Pancreas (tissue), 10 donors: Measurements from ENCODE around the gene BORCS6. TPM values are rescaled to one million over a fixed set of nuclear protein-coding genes. Genes with fewer than 3 reads are reported as not detected.
A peak's percentile ranks its signal among the peaks of the same experiment; 100 is the strongest.

Experiments used
- ATAC-seq, 4 donors: fragments of 200-7000 bp; cut with Tn5 transposase; one replicate each; pipeline versions ENCODE4 v1.8.0 to v1.9.1; 2020; ENCODE audit warnings: mild to moderate bottlenecking in 4 of 4, moderate library complexity in 4 of 4
- DNase-seq, 6 donors: peaks; one replicate each; pipeline ENCODE4 v3.0.0-alpha.2; 2020
- FAIRE-seq: peaks from 2 replicates; lab custom pipeline; 2012; peaks lifted over from hg19 to GRCh38; lab: Jason Lieb, UNC
- H3K27ac ChIP-seq, 4 donors: fragments of 200-600 bp; sonication (generic); 1 replicate in 3 of 4; 2 replicates in 1 of 4; pipeline versions ENCODE4 v1.5.0 to v1.8.0; 2020
- H3K27me3 ChIP-seq, 4 donors: fragments of 200-600 bp; one replicate each; pipeline ENCODE4 v1.8.0; 2021
- H3K36me3 ChIP-seq, 3 donors: fragments of 200-600 bp; sonication (generic) in 1 of 3; one replicate each; pipeline versions ENCODE4 v1.5.0 to v1.8.0; 2020 to 2021
- H3K4me1 ChIP-seq, 3 donors: fragments of 200-600 bp; one replicate each; pipeline ENCODE4 v1.8.0; 2021
- H3K4me3 ChIP-seq, 4 donors: fragments of 200-600 bp; sonication (generic) in 2 of 4; one replicate each; pipeline versions ENCODE4 v1.5.0 to v1.8.0; 2020 to 2021
- H3K9me3 ChIP-seq, 4 donors: fragments of 200-600 bp; one replicate each; pipeline ENCODE4 v1.8.0; 2021
- WGBS, 2 donors: extraction: QIAGEN DNeasy Blood & Tissue Kit; methylation state at CpG; one replicate each; pipeline ENCODE4 v1.1.7; 2013; 5-methylcytosine and 5-hydroxymethylcytosine counted together
- intact Hi-C, 3 donors: fragments of 100-400 bp; cut with DNase I; formaldehyde crosslinking; loops; one replicate each; pipeline versions ENCODE4 v1.11.1 to v1.14.2; 2022
- polyA plus RNA-seq, 2 donors: library from polyadenylated mRNA; stranded (reverse); fragments of 200-250 nt; gene quantifications; one replicate each; pipeline ENCODE4 v1.2.3, GENCODE V29; 2013
- total RNA-seq, 6 donors: library from RNA; stranded (reverse); fragmentation: NEBNext Ultra II Directional in 4 of 6; extraction: Animal tissue kit (Norgen Biotek cat#: 25700) in 4 of 6; gene quantifications; one replicate each; pipeline versions ENCODE4 v1.2.1 to v1.2.4, GENCODE V29; 2021 to 2023
- TF ChIP-seq, protein P1 (sequence below), 4 donors: fragments of 200-600 bp; sonication (generic) in 3 of 4; IDR thresholded peaks; one replicate each; pipeline versions ENCODE4 v1.5.0 to v1.8.0; 2021; ENCODE audit warnings: antibody characterized with exemption in 4 of 4
- donor health status: healthy with polysubstance abuse.
- donor health status: DM: no; HTN: no; CAD: no; lungs with moderate emphysema.
- donor health status: DM: no; HTN: no; CAD: no.
- donor health status: control.
- donor health status: control.
- donor health status: Bipolar disorder and iron deficiency.
- donor health status: DM: yes; HTN: yes; CAD: no.
- donor health status: DM: no; HTN: no; CAD: no.
- donor health status: DM: no; HTN: no; CAD: no.
- donor health status: DM: yes; HTN: yes; CAD: no.

The BORCS6 gene
- total and polyA plus RNA-seq, 8 donors = 4.5 to 10.4 (median 6.6) TPM

GRCh38 chr17:8150194-8151119, 39.5 kb downstream of the BORCS6 start:
- peak overlapping the region in 3 of 4 donors; percentile 56 to 65 (median 61) for H3K4me3 ChIP-seq
- peak overlapping the region in 2 of 4 donors; percentile 99 for H3K27ac ChIP-seq
- H3K27me3 ChIP-seq = no peaks in the 10 kb centered on the region
- TF ChIP-seq, protein P1, sequence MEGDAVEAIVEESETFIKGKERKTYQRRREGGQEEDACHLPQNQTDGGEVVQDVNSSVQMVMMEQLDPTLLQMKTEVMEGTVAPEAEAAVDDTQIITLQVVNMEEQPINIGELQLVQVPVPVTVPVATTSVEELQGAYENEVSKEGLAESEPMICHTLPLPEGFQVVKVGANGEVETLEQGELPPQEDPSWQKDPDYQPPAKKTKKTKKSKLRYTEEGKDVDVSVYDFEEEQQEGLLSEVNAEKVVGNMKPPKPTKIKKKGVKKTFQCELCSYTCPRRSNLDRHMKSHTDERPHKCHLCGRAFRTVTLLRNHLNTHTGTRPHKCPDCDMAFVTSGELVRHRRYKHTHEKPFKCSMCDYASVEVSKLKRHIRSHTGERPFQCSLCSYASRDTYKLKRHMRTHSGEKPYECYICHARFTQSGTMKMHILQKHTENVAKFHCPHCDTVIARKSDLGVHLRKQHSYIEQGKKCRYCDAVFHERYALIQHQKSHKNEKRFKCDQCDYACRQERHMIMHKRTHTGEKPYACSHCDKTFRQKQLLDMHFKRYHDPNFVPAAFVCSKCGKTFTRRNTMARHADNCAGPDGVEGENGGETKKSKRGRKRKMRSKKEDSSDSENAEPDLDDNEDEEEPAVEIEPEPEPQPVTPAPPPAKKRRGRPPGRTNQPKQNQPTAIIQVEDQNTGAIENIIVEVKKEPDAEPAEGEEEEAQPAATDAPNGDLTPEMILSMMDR (IDR thresholded peaks at IDR 0.05) = no peak
- peak in 4 of 6 donors; percentile 16 to 79 (median 43) for DNase-seq
- peaks cover 8 to 58% (median 44%) of the 10 kb centered on the region in 3 donors for H3K36me3 ChIP-seq
- no peaks in the 10 kb centered on the region for H3K9me3 ChIP-seq
- no peak for ATAC-seq
- peaks cover 11 to 31% (median 13%) of the 10 kb centered on the region in 3 donors for H3K4me1 ChIP-seq
- intact Hi-C loops = no loop called here
- no peak for FAIRE-seq
- WGBS, 2 donors = 78 to 87% methylated on average over 18 of the region's 18 CpGs

- ATAC-seq = no peak
- Histone ChIP-seq H3K9me3 (no peaks in the 10 kb centered on the region), H3K36me3 (peaks cover 8 to 67% (median 52%) of the 10 kb centered on the region in 3 donors), H3K4me3 (no peak overlapping the region), H3K27me3 (no peaks in the 10 kb centered on the region), H3K4me1 (peaks cover 11 to 23% (median 13%) of the 10 kb centered on the region in 3 donors), H3K27ac (no peak overlapping the region)
- FAIRE-seq = no peak
- 92 to 96% methylated on average over 29 of the region's 29 CpGs for WGBS, 2 donors
- TF ChIP-seq, protein P1 (IDR thresholded peaks at IDR 0.05) = no peak
- DNase-seq = peak in 3 of 6 donors; percentile 31 to 76 (median 40)
- intact Hi-C loops = no loop called here
These were observed 40.4 kb downstream of the BORCS6 start for GRCh38 chr17:8149419-8150193.

DNA sequence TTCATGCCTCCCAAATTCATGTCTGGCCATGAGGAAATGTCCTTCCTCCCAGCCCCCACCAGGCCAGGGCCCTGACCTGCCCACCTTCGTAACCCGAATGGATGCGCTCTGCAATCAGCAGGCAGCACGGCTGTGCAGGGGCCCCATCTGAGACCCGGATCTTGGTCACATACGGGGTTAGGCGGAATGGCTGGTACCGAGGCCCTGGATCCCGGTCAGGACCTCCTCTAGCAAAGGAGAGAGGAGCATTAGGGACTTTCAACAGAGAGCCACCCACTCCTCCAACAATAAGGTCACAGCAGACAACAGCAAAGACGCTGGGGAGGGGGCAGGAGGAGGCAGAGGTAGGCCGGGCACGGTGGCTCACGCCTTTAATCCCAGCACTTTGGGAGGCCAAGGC, 41.4 kb downstream of the BORCS6 start:
- Histone ChIP-seq H3K4me3 (no peak overlapping the region), H3K27me3 (no peaks in the 10 kb centered on the region), H3K27ac (no peak overlapping the region), H3K4me1 (peaks cover 11 to 22% (median 12%) of the 10 kb centered on the region in 3 donors), H3K9me3 (no peaks in the 10 kb centered on the region), H3K36me3 (peaks cover 8 to 77% (median 62%) of the 10 kb centered on the region in 3 donors)
- peak in 2 of 6 donors; percentile 41 to 66 for DNase-seq
- no peak for ATAC-seq
- no peak for FAIRE-seq
- intact Hi-C loops = no loop called here
- TF ChIP-seq, protein P1 (IDR thresholded peaks at IDR 0.05) = no peak
- WGBS, 2 donors = 87 to 90% methylated on average over 13 of the region's 13 CpGs

GRCh38 chr17:8147805-8148404, 42.1 kb downstream of the BORCS6 start:
- peak in 2 of 6 donors; percentile 39 to 62 for DNase-seq
- H3K4me1 ChIP-seq = peaks cover 5 to 16% (median 6%) of the 10 kb centered on the region in 3 donors
- H3K9me3 ChIP-seq = no peaks in the 10 kb centered on the region
- intact Hi-C loops = no loop called here
- TF ChIP-seq, protein P1 (IDR thresholded peaks at IDR 0.05) = no peak
- no peak for FAIRE-seq
- 87 to 89% methylated on average over 13 of the region's 13 CpGs for WGBS, 2 donors
- ATAC-seq = no peak
- peaks cover 8 to 78% (median 69%) of the 10 kb centered on the region in 3 donors for H3K36me3 ChIP-seq
- H3K4me3 ChIP-seq = no peak overlapping the region
- no peak overlapping the region for H3K27ac ChIP-seq
- no peaks in the 10 kb centered on the region for H3K27me3 ChIP-seq
